ENCODE measurements around the gene ZNF277. TPM values are rescaled to one million over a fixed set of nuclear protein-coding genes. Genes with fewer than 3 reads are reported as not detected.

ZNF277 gene
- total and polyA plus RNA-seq, 4 donors, result 7.8 to 23.5 (median 14.5) TPM

DNA sequence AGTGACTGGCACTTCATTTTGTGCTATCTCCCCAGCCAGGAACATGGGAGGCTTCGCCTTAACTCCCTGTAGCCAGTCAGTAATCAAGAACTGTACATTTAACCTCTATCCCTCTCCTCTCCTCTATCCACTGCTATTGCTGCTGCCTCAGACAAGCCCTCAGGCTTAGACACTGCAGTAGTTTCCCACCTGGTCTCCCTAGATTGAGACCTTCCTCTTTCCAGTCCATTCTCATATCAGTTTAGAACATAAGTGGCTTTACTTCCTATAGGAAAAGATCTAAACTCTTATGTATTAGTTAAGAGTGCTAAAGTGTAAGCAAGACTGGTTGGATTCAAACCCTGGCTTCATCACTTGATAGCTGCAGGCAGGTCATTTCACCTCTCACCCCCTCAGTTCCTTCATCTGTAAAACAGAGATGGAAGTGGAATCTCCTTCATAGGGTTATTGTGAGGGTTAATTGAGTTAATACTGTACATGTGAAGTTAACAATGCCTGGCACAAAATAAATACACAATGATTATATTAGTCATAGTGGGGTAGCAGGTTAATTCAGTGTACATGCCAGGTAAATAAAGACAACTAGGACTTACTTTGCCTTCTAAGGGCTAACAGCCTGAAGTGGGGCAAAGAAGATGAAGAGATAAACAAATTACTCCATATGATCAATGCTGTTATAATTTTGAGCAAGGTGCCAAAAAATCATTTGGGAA is 76.1 kb downstream of the ZNF277 start:
- Histone ChIP-seq H3K36me3 (ENCODE audit: control insufficient read depth in 4 of 4, insufficient read depth in 3 of 4, low read depth in 1 of 4, low read length in 3 of 4) (no peaks in the 10 kb centered on the region), H3K9me3 (ENCODE audit: control insufficient read depth in 4 of 4, low read length in 3 of 4) (no peaks in the 10 kb centered on the region), H3K27ac (ENCODE audit: low read depth in 1 of 2, low read length in 2 of 2) (no peak overlapping the region), H3K4me3 (ENCODE audit: low read depth in 1 of 3, low read length in 3 of 3) (no peak overlapping the region), H3K27me3 (ENCODE audit: control insufficient read depth in 4 of 4, insufficient read depth in 4 of 4, low read length in 3 of 4) (no peaks in the 10 kb centered on the region), H3K4me1 (ENCODE audit: control insufficient read depth in 4 of 4, insufficient read depth in 4 of 4, low read length in 3 of 4) (peaks cover 0 to 1% (median 0%) of the 10 kb centered on the region in 4 donors), H3K9ac (ENCODE audit: low read depth in 1 of 2, low read length in 2 of 2) (no peak overlapping the region)
- no peak for DNase-seq (ENCODE audit: low spot score)
- WGBS, result 95% methylated on average over 1 of the region's 1 CpG
- TF ChIP-seq, protein P1, sequence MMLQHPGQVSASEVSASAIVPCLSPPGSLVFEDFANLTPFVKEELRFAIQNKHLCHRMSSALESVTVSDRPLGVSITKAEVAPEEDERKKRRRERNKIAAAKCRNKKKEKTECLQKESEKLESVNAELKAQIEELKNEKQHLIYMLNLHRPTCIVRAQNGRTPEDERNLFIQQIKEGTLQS (IDR thresholded peaks at IDR 0.05), result no peak
- TF ChIP-seq RAD21 (IDR thresholded peaks at IDR 0.05), result no peak
- TF ChIP-seq TAF1 (conservative IDR thresholded peaks at IDR 0.05), result no peak

DNA sequence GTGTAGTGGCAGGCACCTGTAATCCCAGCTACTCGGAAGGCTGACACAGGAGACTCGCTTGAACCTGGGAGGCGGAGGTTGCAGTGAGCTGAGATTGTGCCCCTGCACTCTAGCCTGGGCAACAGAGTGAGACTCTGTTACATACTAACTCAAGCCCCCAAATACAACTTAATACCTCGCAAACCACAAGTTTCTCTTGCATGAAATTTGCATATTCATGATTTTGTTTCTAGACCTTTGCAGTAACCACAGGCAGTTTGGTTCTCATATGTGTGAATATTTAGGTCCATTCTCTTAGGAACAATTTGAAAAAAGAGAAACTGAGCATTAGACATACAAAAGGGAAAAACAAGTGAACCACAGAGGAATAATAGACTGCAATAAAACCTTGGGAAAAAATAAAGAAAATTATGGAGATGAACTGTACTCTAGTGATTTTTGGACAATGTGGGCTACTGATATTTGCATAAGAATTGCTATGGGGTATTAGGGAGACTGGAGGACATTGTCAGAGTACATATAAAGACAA is 77.0 kb downstream of the ZNF277 start:
- H3K9ac ChIP-seq (ENCODE audit: low read depth in 1 of 2, low read length in 2 of 2), result no peak overlapping the region
- no peak overlapping the region for H3K4me3 ChIP-seq (ENCODE audit: low read depth in 1 of 3, low read length in 3 of 3)
- H3K27ac ChIP-seq (ENCODE audit: low read depth in 1 of 2, low read length in 2 of 2), result no peak overlapping the region
- 97% methylated on average over 4 of the region's 4 CpGs for WGBS
- H3K27me3 ChIP-seq (ENCODE audit: control insufficient read depth in 4 of 4, insufficient read depth in 4 of 4, low read length in 3 of 4), result no peaks in the 10 kb centered on the region
- TF ChIP-seq, protein P2, sequence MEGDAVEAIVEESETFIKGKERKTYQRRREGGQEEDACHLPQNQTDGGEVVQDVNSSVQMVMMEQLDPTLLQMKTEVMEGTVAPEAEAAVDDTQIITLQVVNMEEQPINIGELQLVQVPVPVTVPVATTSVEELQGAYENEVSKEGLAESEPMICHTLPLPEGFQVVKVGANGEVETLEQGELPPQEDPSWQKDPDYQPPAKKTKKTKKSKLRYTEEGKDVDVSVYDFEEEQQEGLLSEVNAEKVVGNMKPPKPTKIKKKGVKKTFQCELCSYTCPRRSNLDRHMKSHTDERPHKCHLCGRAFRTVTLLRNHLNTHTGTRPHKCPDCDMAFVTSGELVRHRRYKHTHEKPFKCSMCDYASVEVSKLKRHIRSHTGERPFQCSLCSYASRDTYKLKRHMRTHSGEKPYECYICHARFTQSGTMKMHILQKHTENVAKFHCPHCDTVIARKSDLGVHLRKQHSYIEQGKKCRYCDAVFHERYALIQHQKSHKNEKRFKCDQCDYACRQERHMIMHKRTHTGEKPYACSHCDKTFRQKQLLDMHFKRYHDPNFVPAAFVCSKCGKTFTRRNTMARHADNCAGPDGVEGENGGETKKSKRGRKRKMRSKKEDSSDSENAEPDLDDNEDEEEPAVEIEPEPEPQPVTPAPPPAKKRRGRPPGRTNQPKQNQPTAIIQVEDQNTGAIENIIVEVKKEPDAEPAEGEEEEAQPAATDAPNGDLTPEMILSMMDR (IDR thresholded peaks at IDR 0.05; ENCODE audit: low read depth, low read length, missing input control), result no peak
- TF ChIP-seq, protein P1 (IDR thresholded peaks at IDR 0.05), result no peak
- no peak for TF ChIP-seq GABPA (IDR thresholded peaks at IDR 0.05 in 1 of 2, conservative IDR thresholded peaks at IDR 0.05 in 1 of 2)
- TF ChIP-seq, protein P3, sequence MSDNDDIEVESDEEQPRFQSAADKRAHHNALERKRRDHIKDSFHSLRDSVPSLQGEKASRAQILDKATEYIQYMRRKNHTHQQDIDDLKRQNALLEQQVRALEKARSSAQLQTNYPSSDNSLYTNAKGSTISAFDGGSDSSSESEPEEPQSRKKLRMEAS (IDR thresholded peaks at IDR 0.05), result no peak
- no peak for TF ChIP-seq EGR1 (IDR thresholded peaks at IDR 0.05; ENCODE audit: low read depth in 2 of 2)
- no peak for TF ChIP-seq HNF4G (IDR thresholded peaks at IDR 0.05)
- TF ChIP-seq TAF1 (conservative IDR thresholded peaks at IDR 0.05), result no peak
- no peak for TF ChIP-seq SP1 (IDR thresholded peaks at IDR 0.05)
- TF ChIP-seq, protein P4, sequence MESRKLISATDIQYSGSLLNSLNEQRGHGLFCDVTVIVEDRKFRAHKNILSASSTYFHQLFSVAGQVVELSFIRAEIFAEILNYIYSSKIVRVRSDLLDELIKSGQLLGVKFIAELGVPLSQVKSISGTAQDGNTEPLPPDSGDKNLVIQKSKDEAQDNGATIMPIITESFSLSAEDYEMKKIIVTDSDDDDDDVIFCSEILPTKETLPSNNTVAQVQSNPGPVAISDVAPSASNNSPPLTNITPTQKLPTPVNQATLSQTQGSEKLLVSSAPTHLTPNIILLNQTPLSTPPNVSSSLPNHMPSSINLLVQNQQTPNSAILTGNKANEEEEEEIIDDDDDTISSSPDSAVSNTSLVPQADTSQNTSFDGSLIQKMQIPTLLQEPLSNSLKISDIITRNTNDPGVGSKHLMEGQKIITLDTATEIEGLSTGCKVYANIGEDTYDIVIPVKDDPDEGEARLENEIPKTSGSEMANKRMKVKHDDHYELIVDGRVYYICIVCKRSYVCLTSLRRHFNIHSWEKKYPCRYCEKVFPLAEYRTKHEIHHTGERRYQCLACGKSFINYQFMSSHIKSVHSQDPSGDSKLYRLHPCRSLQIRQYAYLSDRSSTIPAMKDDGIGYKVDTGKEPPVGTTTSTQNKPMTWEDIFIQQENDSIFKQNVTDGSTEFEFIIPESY (IDR thresholded peaks at IDR 0.05), result no peak
- no peak for TF ChIP-seq JUND (IDR thresholded peaks at IDR 0.05)
- TF ChIP-seq NR2F2 (IDR thresholded peaks at IDR 0.05), result no peak
- TF ChIP-seq HNF4A (conservative IDR thresholded peaks at IDR 0.05), result no peak
- no peak for TF ChIP-seq FOXA1 (IDR thresholded peaks at IDR 0.05)
- TF ChIP-seq, protein P5, sequence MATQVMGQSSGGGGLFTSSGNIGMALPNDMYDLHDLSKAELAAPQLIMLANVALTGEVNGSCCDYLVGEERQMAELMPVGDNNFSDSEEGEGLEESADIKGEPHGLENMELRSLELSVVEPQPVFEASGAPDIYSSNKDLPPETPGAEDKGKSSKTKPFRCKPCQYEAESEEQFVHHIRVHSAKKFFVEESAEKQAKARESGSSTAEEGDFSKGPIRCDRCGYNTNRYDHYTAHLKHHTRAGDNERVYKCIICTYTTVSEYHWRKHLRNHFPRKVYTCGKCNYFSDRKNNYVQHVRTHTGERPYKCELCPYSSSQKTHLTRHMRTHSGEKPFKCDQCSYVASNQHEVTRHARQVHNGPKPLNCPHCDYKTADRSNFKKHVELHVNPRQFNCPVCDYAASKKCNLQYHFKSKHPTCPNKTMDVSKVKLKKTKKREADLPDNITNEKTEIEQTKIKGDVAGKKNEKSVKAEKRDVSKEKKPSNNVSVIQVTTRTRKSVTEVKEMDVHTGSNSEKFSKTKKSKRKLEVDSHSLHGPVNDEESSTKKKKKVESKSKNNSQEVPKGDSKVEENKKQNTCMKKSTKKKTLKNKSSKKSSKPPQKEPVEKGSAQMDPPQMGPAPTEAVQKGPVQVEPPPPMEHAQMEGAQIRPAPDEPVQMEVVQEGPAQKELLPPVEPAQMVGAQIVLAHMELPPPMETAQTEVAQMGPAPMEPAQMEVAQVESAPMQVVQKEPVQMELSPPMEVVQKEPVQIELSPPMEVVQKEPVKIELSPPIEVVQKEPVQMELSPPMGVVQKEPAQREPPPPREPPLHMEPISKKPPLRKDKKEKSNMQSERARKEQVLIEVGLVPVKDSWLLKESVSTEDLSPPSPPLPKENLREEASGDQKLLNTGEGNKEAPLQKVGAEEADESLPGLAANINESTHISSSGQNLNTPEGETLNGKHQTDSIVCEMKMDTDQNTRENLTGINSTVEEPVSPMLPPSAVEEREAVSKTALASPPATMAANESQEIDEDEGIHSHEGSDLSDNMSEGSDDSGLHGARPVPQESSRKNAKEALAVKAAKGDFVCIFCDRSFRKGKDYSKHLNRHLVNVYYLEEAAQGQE (IDR thresholded peaks at IDR 0.05), result no peak
- no peak for TF ChIP-seq RXRA (IDR thresholded peaks at IDR 0.05)
- no peak for TF ChIP-seq FOXA2 (IDR thresholded peaks at IDR 0.05)
- peaks cover 0 to 1% (median 0%) of the 10 kb centered on the region in 4 donors for H3K4me1 ChIP-seq (ENCODE audit: control insufficient read depth in 4 of 4, insufficient read depth in 4 of 4, low read length in 3 of 4)
- no peaks in the 10 kb centered on the region for H3K9me3 ChIP-seq (ENCODE audit: control insufficient read depth in 4 of 4, low read length in 3 of 4)
- H3K36me3 ChIP-seq (ENCODE audit: control insufficient read depth in 4 of 4, insufficient read depth in 3 of 4, low read depth in 1 of 4, low read length in 3 of 4), result peaks cover 0 to 4% (median 4%) of the 10 kb centered on the region in 4 donors
- no peak for DNase-seq (ENCODE audit: low spot score)
